ENCODE results near the gene C19orf47. TPM values are rescaled to one million over a fixed set of nuclear protein-coding genes. Genes with fewer than 3 reads are reported as not detected.

Gene C19orf47
- total RNA-seq, 2 donors from 2014 or later = 20.8 to 27.3 TPM

- no peak for DNase-seq (ENCODE audit: low spot score)
- Histone ChIP-seq H3K36me3 (no peaks in the 10 kb centered on the region), H3K4me1 (replicated peaks) (no peaks in the 10 kb centered on the region), H3K4me3 (no peak overlapping the region), H3K9me3 (no peaks in the 10 kb centered on the region), H3K27ac (no peak overlapping the region), H3K27me3 (replicated peaks; ENCODE audit: insufficient read depth) (no peaks in the 10 kb centered on the region)
- 86% methylated on average over 13 of the region's 13 CpGs for WGBS
- intact Hi-C loops (cut with DNase I) = no loop called here
- TF ChIP-seq POLR2A (IDR thresholded peaks at IDR 0.05) (no peak), POLR2AphosphoS5 (IDR thresholded peaks at IDR 0.05) (no peak)
- TF ChIP-seq, protein P1, sequence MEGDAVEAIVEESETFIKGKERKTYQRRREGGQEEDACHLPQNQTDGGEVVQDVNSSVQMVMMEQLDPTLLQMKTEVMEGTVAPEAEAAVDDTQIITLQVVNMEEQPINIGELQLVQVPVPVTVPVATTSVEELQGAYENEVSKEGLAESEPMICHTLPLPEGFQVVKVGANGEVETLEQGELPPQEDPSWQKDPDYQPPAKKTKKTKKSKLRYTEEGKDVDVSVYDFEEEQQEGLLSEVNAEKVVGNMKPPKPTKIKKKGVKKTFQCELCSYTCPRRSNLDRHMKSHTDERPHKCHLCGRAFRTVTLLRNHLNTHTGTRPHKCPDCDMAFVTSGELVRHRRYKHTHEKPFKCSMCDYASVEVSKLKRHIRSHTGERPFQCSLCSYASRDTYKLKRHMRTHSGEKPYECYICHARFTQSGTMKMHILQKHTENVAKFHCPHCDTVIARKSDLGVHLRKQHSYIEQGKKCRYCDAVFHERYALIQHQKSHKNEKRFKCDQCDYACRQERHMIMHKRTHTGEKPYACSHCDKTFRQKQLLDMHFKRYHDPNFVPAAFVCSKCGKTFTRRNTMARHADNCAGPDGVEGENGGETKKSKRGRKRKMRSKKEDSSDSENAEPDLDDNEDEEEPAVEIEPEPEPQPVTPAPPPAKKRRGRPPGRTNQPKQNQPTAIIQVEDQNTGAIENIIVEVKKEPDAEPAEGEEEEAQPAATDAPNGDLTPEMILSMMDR (IDR thresholded peaks at IDR 0.05) = no peak
Observed at GRCh38 chr19:40360020-40360707, 12.0 kb upstream of the C19orf47 start.

DNA sequence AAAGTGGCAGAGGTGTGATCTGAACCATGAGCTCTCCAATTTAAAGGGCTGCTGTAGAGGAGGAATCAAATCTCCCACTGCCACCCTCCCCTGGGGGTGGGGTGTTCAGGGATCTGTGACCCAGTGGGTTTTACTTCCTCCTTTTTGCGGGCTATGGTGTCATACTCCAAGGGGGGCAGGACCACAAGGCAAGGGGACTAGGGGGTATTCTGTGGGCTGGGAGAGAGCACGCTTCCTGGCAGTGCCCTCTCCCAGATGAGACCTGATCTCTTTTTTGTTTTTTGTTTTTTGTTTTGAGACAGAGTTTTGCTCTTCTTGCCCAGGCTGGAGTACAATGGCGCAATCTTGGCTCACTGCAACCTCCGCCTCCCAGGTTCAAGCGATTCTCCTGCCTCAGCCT is 10.6 kb upstream of the C19orf47 start:
- H3K4me1 ChIP-seq (replicated peaks) = no peaks in the 10 kb centered on the region
- no peak overlapping the region for H3K27ac ChIP-seq
- no peak overlapping the region for H3K4me3 ChIP-seq
- H3K36me3 ChIP-seq = no peaks in the 10 kb centered on the region
- DNase-seq (ENCODE audit: low spot score) = no peak
- no peak for TF ChIP-seq POLR2A (IDR thresholded peaks at IDR 0.05)
- TF ChIP-seq POLR2AphosphoS5 (IDR thresholded peaks at IDR 0.05) = no peak
- TF ChIP-seq, protein P1 (IDR thresholded peaks at IDR 0.05) = no peak
- no peaks in the 10 kb centered on the region for H3K27me3 ChIP-seq (replicated peaks; ENCODE audit: insufficient read depth)
- WGBS = 74% methylated on average over 5 of the region's 5 CpGs
- intact Hi-C loops (cut with DNase I) = no loop called here
- no peaks in the 10 kb centered on the region for H3K9me3 ChIP-seq

DNA sequence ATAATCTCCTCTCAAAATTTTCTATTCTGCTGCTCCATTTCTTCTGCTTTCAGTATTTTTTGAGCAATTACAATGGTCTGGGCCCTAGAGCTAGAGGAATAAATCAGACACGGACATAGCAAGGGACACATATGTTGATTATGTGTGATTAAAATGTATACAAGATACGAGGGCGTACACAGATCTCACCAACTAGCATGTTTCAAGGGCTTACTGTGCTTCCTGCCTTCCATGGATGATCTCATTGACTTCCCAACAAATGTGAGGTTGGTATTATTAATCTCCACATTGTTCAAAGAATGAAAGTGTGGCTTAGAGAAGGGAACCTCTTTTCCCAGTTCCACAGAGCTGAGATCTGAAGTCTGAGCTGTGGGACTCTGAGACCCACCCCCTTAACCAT is 9.4 kb upstream of the C19orf47 start:
- intact Hi-C loops (cut with DNase I) = no loop called here
- 85% methylated on average over 3 of the region's 3 CpGs for WGBS
- no peaks in the 10 kb centered on the region for H3K4me1 ChIP-seq (replicated peaks)
- no peaks in the 10 kb centered on the region for H3K9me3 ChIP-seq
- no peak for DNase-seq (ENCODE audit: low spot score)
- H3K36me3 ChIP-seq = no peaks in the 10 kb centered on the region
- no peak overlapping the region for H3K4me3 ChIP-seq
- H3K27ac ChIP-seq = no peak overlapping the region
- TF ChIP-seq POLR2AphosphoS5 (IDR thresholded peaks at IDR 0.05) = no peak
- no peak for TF ChIP-seq POLR2A (IDR thresholded peaks at IDR 0.05)
- TF ChIP-seq, protein P1 (IDR thresholded peaks at IDR 0.05) = no peak
- no peaks in the 10 kb centered on the region for H3K27me3 ChIP-seq (replicated peaks; ENCODE audit: insufficient read depth)

DNA sequence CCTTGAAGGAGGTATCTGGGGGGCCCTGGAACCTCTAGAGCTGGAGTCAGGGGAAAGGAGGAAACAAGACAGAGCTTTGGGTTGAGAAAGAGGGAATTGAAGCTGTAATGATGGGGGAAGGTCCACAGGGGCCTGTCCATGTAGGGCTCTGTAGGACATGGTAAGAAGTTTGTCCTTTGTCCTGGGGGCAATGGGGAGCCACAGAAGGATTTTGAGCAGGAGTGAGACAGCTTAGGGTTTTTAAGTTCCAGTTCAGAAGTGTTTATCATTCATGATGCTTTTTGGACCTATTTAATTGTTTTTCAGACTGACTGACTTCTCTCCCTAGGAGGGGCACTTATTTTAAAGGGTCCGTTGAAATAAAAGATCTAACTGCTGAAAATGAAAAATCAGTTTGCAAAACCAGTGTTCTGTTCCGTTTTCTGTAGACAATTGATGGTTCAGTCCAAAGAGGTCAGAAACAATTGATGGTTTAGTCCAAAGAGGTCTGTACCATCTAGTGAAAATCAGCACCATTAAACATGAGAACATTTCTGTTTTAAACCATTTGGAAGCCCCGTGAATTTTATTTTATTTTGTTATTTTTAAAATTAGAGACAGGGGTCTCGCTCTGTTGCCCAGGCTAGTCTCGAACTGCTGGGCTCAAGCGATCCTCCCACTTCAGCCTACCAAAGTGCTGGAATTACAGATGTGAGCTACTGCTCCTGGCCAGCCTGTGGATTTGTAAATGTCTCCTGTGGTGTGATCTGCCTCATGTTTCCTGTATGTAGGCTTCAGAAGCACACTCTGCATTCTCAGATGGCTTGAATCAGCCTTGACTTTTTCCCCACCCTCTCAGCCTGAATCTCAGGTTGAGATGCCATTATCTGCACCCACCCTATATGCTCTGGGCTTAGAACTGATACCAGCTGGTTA is 8.7 kb upstream of the C19orf47 start:
- TF ChIP-seq, protein P1 (IDR thresholded peaks at IDR 0.05) = no peak
- TF ChIP-seq POLR2A (IDR thresholded peaks at IDR 0.05) (no peak), POLR2AphosphoS5 (IDR thresholded peaks at IDR 0.05) (no peak)
- no peak for DNase-seq (ENCODE audit: low spot score)
- 86% methylated on average over 6 of the region's 6 CpGs for WGBS
- Histone ChIP-seq H3K9me3 (no peaks in the 10 kb centered on the region), H3K27ac (no peak overlapping the region), H3K4me3 (no peak overlapping the region), H3K4me1 (replicated peaks) (no peaks in the 10 kb centered on the region), H3K27me3 (replicated peaks; ENCODE audit: insufficient read depth) (no peaks in the 10 kb centered on the region), H3K36me3 (no peaks in the 10 kb centered on the region)
- intact Hi-C loops (cut with DNase I) = no loop called here
